ENCODE measurements around the gene MPRIP.
"Not testable (repeated sequence)": the region's sequence is repeated elsewhere in the genome, so short reads cannot be mapped to it uniquely, and the experiment has no call there.

MPRIP gene

GRCh38 chr17:17156107-17156506 lies 113.8 kb downstream of the MPRIP start:
- Histone ChIP-seq H3K4me3 (ENCODE audit: low read depth in 1 of 2, low read length in 1 of 2) (no peak overlapping the region), H3K27me3 (no peaks in the 10 kb centered on the region), H3K4me1 (ENCODE audit: control insufficient read depth in 1 of 2, insufficient read depth in 1 of 2, low read depth in 1 of 2, low read length in 1 of 2) (peaks cover 13 to 23% of the 10 kb centered on the region in 2 experiments), H3K36me3 (peaks cover 76% of the 10 kb centered on the region), H3K27ac (no peak overlapping the region), H3K9me3 (no peaks in the 10 kb centered on the region)
- TF ChIP-seq CTCF (IDR thresholded peaks at IDR 0.05), result no peak

GRCh38 chr17:17156511-17156910 lies 114.3 kb downstream of the MPRIP start:
- no peak overlapping the region for H3K27ac ChIP-seq
- no peak for TF ChIP-seq CTCF (IDR thresholded peaks at IDR 0.05)
- H3K9me3 ChIP-seq, result no peaks in the 10 kb centered on the region

GRCh38 chr17:17157041-17157440 lies 114.8 kb downstream of the MPRIP start:
- no peaks in the 10 kb centered on the region for H3K9me3 ChIP-seq
- peaks cover 4 to 14% of the 10 kb centered on the region in 2 experiments for H3K4me1 ChIP-seq (ENCODE audit: control insufficient read depth in 1 of 2, insufficient read depth in 1 of 2, low read depth in 1 of 2, low read length in 1 of 2)
- no peaks in the 10 kb centered on the region for H3K27me3 ChIP-seq
- TF ChIP-seq CTCF (IDR thresholded peaks at IDR 0.05), result no peak
- peaks cover 85% of the 10 kb centered on the region for H3K36me3 ChIP-seq
- no peak overlapping the region for H3K27ac ChIP-seq
- H3K4me3 ChIP-seq (ENCODE audit: low read depth in 1 of 2, low read length in 1 of 2), result no peak overlapping the region

More at GRCh38 chr17:17156511-17156910, 114.3 kb downstream of the MPRIP start:
- peaks cover 80% of the 10 kb centered on the region for H3K36me3 ChIP-seq
- H3K4me1 ChIP-seq (ENCODE audit: control insufficient read depth in 1 of 2, insufficient read depth in 1 of 2, low read depth in 1 of 2, low read length in 1 of 2), result peaks cover 9 to 19% of the 10 kb centered on the region in 2 experiments
- H3K27me3 ChIP-seq, result no peaks in the 10 kb centered on the region
- H3K4me3 ChIP-seq (ENCODE audit: low read depth in 1 of 2, low read length in 1 of 2), result no peak overlapping the region

- not testable (repeated sequence) for H3K27me3 ChIP-seq; H3K4me1 ChIP-seq (ENCODE audit: control insufficient read depth in 1 of 2, insufficient read depth in 1 of 2, low read depth in 1 of 2, low read length in 1 of 2); H3K27ac ChIP-seq; H3K4me3 ChIP-seq (ENCODE audit: low read depth in 1 of 2, low read length in 1 of 2); H3K9me3 ChIP-seq
- peaks cover 96% of the 10 kb centered on the region for H3K36me3 ChIP-seq
These were observed 116.2 kb downstream of the MPRIP start for GRCh38 chr17:17158506-17158905.

GRCh38 chr17:17159571-17159970 lies 117.3 kb downstream of the MPRIP start:
- Histone ChIP-seq H3K9me3 (no peaks in the 10 kb centered on the region), H3K4me1 (ENCODE audit: control insufficient read depth in 1 of 2, insufficient read depth in 1 of 2, low read depth in 1 of 2, low read length in 1 of 2) (no peaks in the 10 kb centered on the region), H3K36me3 (peaks cover 92% of the 10 kb centered on the region), H3K27ac (no peak overlapping the region), H3K4me3 (ENCODE audit: low read depth in 1 of 2, low read length in 1 of 2) (no peak overlapping the region), H3K27me3 (no peaks in the 10 kb centered on the region)
- no peak for TF ChIP-seq CTCF (IDR thresholded peaks at IDR 0.05)

- no peak for TF ChIP-seq CTCF (IDR thresholded peaks at IDR 0.05)
- Histone ChIP-seq H3K27me3 (no peaks in the 10 kb centered on the region), H3K9me3 (no peaks in the 10 kb centered on the region), H3K27ac (no peak overlapping the region), H3K36me3 (peaks cover 92% of the 10 kb centered on the region), H3K4me3 (ENCODE audit: low read depth in 1 of 2, low read length in 1 of 2) (no peak overlapping the region), H3K4me1 (ENCODE audit: control insufficient read depth in 1 of 2, insufficient read depth in 1 of 2, low read depth in 1 of 2, low read length in 1 of 2) (no peaks in the 10 kb centered on the region)
These were observed 118.9 kb downstream of the MPRIP start for GRCh38 chr17:17161121-17161520.

Measured in neutrophil (primary cell).